Activated CD8-positive, alpha-beta T cell treated with anti-CD3 and anti-CD28 coated beads, Interleukin-2, amount 10 ng/mL, durations not matched to agents 7 days and 5 days (primary cell): Measurements from ENCODE around the gene ZNF444. TPM values are rescaled to one million over a fixed set of nuclear protein-coding genes. Genes with fewer than 3 reads are reported as not detected.
"Not testable (repeated sequence)": the region's sequence is repeated elsewhere in the genome, so short reads cannot be mapped to it uniquely, and the experiment has no call there.

ENCODE experiments used
- ATAC-seq: fragments of 150-1000 bp; cut with Tn5 transposase; one replicate; pipeline ENCODE4 v1.10.0; 2021; ENCODE audit warnings: moderate library complexity
- CTCF ChIA-PET: fragments of 350-600 bp; sonication (Branson Sonifier 250); formaldehyde crosslinking; loops from one replicate; lab custom pipeline; 2021; ENCODE audit warnings: antibody characterized with exemption; lab: Charles Lee
- POLR2A ChIA-PET: fragments of 350-600 bp; sonication (Branson Sonifier 250); formaldehyde crosslinking; loops from one replicate; lab custom pipeline; 2021; ENCODE audit warnings: antibody characterized with exemption; lab: Charles Lee
- DNase-seq: peaks from one replicate; pipeline ENCODE4 v3.0.0-alpha.2; 2020
- H3K27ac Mint-ChIP-seq: one replicate; pipeline ENCODE4 v1.8.0; 2021; ENCODE audit warnings: mild to moderate bottlenecking, mixed read lengths
- H3K27me3 Mint-ChIP-seq: one replicate; pipeline ENCODE4 v1.8.0; 2021; ENCODE audit warnings: low read depth, mixed read lengths
- H3K36me3 Mint-ChIP-seq: one replicate; pipeline ENCODE4 v1.8.0; 2021; ENCODE audit warnings: low read depth, mixed read lengths
- H3K4me1 Mint-ChIP-seq: one replicate; pipeline ENCODE4 v1.8.0; 2021; ENCODE audit warnings: low read depth, mixed read lengths
- H3K4me3 Mint-ChIP-seq: one replicate; pipeline ENCODE4 v1.8.0; 2021; ENCODE audit warnings: mild to moderate bottlenecking, mixed read lengths
- H3K9me3 Mint-ChIP-seq: one replicate; pipeline ENCODE4 v1.8.0; 2022; ENCODE audit warnings: mixed read lengths; ENCODE audit not compliant: insufficient read depth
- total RNA-seq, 2 experiments: library from RNA; stranded (reverse); gene quantifications; one replicate each; pipeline ENCODE4 v1.2.3, GENCODE V29; 2021

The ZNF444 gene
- 10 to 100 TPM; 29.3 to 30.1 TPM for total RNA-seq

DNA sequence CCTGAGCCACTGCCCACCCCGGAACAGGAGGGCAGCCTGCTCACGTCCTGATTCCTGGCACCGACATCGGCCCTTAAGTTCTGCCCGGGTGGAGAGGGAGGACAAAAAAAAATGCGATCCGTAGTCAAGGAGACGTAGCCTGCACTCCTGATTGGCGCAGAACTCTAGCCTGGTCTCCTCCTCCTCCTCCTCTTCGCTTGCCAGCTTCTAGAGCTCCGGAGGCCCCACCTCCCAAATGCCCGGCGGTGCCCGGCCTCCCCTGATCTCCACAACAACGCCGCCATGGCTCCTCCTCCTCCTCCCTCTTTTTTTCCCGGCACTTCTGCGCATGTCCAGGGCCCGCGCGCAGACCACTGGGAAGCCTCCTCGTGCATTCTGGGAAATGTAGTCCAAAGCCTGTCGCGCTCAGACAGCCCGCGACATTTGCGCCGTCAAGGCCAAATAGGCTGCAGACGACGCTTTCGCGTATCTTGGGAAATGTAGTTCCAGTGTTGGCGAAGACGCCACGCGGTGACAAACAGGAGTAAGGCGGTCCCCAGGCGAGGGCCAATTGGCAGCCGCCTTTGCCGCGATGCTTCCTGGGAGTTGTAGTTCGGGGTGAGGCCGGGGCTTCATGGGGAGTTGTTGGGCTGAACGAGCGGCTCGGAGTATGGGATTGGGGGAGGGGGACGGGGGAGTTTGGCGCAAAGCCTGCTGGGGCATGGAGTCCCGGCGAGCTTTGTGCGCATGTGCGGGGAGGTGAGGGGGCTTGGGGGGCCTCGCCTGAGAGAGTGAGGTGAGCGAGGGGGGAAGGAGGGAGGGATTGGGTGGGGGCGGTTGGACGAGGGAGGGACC lies at the start of gene ZNF444:
ZNF444 (plus strand) TSS at position 705 of the 834 bp plus-strand sequence. CDS start 5,625 bp downstream, outside the sequence.
- peak within 1 kb of the TSS; percentile 87 for H3K27ac Mint-ChIP-seq
- DNase-seq (peak; percentile 99), ATAC-seq (peak; percentile 95)
- H3K27me3 Mint-ChIP-seq: no peaks in the 10 kb centered on the region
- H3K4me1 Mint-ChIP-seq: peaks cover 40% of the 10 kb centered on the region
- no peaks in the 10 kb centered on the region for H3K9me3 Mint-ChIP-seq
- ChIA-PET CTCF (interaction anchor here (0.6 to 2.6 kb wide), 5 partner anchors 9 to 508 kb away, joined by 3 to 9 read pairs (median 4); no protein-coding TSS in a partner anchor), POLR2A (interaction anchor here (1.0 to 1.6 kb wide), 4 partner anchors 20 to 23 kb away, joined by 3 to 10 read pairs (median 4); partner anchors contain the start of gene ZNF787)
- H3K4me3 Mint-ChIP-seq: peak within 1 kb of the TSS; percentile 82
- no peaks in the 10 kb centered on the region for H3K36me3 Mint-ChIP-seq

DNA sequence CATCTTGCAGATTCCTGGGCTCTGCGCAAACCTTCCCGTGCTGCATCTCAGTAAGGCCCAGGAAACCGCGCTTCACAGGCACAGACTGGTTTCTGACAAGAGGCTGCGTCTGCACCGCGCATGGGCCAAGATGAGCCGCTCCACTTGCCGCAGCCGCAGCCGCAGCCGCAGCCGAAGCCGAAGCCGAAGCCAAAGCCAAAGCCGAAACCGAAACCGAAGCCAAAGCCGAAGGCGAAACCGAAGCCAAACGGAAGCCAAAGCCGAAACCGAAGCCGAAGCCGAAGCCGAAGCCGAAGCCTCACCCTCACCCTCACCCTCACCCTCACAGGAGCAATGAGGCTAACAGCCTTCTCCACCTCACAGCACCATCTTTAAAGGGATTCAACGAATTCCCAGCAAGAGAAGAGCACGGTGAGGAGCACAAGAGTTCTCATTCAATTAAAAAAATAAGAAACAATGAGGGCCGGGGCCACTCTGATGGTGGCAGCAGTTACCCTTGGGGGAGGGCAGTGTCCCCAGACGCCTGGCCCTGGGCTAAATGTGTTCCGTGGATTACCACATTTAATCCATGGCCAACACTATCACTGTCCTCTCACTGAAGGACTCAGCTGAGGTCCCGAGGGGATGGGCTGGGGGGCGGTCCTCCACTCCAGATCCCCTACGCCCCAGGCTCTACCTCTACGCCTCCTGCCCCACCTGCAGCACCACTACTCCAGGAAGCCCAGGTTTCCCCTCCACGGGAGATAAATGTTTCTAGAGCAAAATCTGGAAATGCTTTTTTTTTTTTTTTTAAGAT lies 49.1 kb upstream of the ZNF444 start:
- CTCF ChIA-PET: interaction anchor here (1.0 kb wide), 1 partner anchor 11 kb away, joined by 3 read pairs; no protein-coding TSS in a partner anchor
- Mint-ChIP-seq H3K9me3 (peaks cover 6% of the 10 kb centered on the region), H3K27ac (no peak overlapping the region), H3K4me1 (peaks cover 3% of the 10 kb centered on the region), H3K27me3 (no peaks in the 10 kb centered on the region), H3K4me3 (no peak overlapping the region), H3K36me3 (peaks cover 35% of the 10 kb centered on the region)
- no peak for DNase-seq
- no peak for ATAC-seq
- POLR2A ChIA-PET: no interaction called here

DNA sequence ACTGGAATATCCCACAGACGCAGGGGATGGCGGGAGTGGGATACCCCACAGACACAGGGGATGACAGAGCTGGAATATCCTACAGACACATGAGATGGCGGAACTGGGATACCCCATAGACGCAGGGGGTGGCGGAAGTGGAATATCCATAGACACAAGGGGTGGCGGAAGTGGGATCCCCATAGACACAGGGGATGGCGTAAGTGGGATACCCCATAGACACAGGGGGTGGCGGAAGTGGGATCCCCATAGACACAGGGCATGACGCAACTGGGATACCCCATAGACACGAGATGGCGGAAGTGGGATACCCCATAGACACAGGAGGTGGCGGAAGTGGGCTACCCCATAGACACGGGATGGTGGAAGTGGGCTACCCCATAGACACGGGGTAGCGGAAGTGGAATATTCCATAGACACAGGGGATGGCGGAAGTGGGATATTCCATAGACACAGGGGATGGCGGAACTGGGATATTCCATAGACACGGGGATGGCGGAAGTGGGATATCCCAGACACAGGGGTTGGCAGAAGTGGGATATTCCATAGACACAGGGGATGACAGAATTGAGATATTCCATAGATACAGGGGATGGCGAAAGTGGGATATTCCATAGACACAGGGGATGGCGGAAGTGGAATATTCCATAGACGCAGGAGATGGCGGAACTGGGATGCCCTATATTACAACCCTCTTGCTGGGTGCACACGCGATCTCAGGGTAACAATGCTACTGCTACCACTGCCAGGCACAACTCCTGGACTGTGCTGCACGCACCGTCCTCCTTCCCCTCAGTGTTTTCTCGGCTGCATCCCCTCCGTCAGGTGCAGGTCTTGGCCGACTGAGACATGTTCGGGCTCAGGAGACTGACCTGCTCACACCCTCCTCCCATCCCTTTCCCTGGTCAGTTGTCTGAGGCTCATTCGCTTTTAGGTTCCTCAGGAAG lies 48.1 kb upstream of the ZNF444 start:
- ChIA-PET CTCF (no interaction called here), POLR2A (no interaction called here)
- Mint-ChIP-seq H3K27ac (no peak overlapping the region), H3K4me3 (no peak overlapping the region), H3K9me3 (peaks cover 6% of the 10 kb centered on the region), H3K27me3 (no peaks in the 10 kb centered on the region), H3K36me3 (peaks cover 41% of the 10 kb centered on the region), H3K4me1 (peaks cover 3% of the 10 kb centered on the region)
- no peak for ATAC-seq
- no peak for DNase-seq

DNA sequence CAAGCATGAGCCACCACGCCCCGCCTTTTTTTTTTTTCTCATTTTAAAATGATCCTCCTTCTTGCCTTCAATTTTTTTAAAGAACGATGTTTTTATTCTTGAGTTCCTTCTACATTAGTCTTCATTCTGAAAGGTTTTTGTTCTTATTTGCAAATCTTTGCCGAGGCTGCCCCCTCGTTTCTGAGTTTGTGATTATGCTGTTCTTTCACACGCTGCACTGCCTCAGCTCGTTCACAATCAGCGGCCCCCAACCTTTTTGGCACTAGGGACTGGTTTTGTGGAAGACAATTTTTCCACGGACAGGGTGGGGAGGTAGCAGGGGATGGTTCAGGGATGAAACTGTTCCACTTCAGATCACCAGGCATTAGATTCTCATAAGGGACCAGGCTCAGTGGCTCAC lies 46.6 kb upstream of the ZNF444 start:
- H3K9me3 Mint-ChIP-seq: peaks cover 6% of the 10 kb centered on the region
- H3K4me3 Mint-ChIP-seq: no peak overlapping the region

DNA sequence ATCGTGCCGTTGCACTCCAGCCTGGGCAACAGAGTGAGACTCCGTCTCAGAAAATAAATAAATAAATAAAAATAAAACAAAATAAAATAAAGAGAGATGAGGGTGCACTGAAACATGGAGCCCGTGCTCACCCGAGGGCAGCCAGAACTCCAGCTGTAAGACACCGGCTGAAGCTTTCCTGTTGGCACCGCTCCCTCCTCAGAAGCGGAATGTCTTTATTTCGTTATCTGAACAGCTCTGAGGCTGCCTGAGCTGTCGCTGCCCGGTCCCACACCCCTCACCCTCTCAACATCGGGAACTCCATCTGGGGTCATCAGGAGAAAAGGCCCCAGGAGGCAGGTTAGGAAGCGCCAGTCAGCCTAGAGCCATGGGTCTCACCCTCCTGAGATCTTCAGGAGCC lies 44.4 kb upstream of the ZNF444 start:
- POLR2A ChIA-PET: no interaction called here

More for the DNA sequence above, 46.6 kb upstream of the ZNF444 start:
- ATAC-seq: no peak
- ChIA-PET CTCF (interaction anchor here (1.9 kb wide), 1 partner anchor 13 kb away, joined by 6 read pairs; no protein-coding TSS in a partner anchor), POLR2A (no interaction called here)
- DNase-seq: no peak
- peaks cover 36% of the 10 kb centered on the region for H3K36me3 Mint-ChIP-seq
- H3K4me1 Mint-ChIP-seq: peaks cover 3% of the 10 kb centered on the region
- H3K27ac Mint-ChIP-seq: no peak overlapping the region
- H3K27me3 Mint-ChIP-seq: no peaks in the 10 kb centered on the region

DNA sequence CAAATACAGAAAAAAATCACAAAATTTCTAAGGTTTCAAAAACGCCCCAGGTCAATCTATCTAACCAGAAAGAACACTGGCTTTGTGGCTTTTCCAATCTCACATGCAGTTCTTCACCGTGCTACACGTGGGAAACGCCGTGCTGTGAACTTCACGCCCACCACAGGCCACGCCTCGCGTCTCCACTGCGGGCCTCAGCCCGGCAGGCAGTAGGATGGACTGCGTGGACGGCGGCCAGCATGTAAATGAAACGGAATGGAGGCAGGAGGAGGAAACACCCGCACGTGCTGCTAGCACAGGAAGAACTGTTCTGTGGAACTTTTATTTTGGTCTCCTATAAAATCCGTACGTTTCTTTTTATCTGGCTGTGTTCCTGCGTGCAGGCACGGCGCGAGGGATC lies 43.8 kb upstream of the ZNF444 start:
- peaks cover 3% of the 10 kb centered on the region for H3K4me1 Mint-ChIP-seq
- no peak for DNase-seq
- no peak overlapping the region for H3K27ac Mint-ChIP-seq
- H3K9me3 Mint-ChIP-seq: peaks cover 6% of the 10 kb centered on the region
- ATAC-seq: no peak
- H3K36me3 Mint-ChIP-seq: peaks cover 38% of the 10 kb centered on the region
- no peaks in the 10 kb centered on the region for H3K27me3 Mint-ChIP-seq
- CTCF ChIA-PET: no interaction called here
- H3K4me3 Mint-ChIP-seq: no peak overlapping the region
- POLR2A ChIA-PET: no interaction called here

More for the DNA sequence above, 44.4 kb upstream of the ZNF444 start:
- DNase-seq (no peak), ATAC-seq (no peak)
- H3K27me3 Mint-ChIP-seq: no peaks in the 10 kb centered on the region
- peaks cover 38% of the 10 kb centered on the region for H3K36me3 Mint-ChIP-seq
- peaks cover 6% of the 10 kb centered on the region for H3K9me3 Mint-ChIP-seq
- no peak overlapping the region for H3K4me3 Mint-ChIP-seq
- no peak overlapping the region for H3K27ac Mint-ChIP-seq
- CTCF ChIA-PET: interaction anchor here (1.5 kb wide), 1 partner anchor 9 kb away, joined by 7 read pairs; no protein-coding TSS in a partner anchor
- peaks cover 3% of the 10 kb centered on the region for H3K4me1 Mint-ChIP-seq

DNA sequence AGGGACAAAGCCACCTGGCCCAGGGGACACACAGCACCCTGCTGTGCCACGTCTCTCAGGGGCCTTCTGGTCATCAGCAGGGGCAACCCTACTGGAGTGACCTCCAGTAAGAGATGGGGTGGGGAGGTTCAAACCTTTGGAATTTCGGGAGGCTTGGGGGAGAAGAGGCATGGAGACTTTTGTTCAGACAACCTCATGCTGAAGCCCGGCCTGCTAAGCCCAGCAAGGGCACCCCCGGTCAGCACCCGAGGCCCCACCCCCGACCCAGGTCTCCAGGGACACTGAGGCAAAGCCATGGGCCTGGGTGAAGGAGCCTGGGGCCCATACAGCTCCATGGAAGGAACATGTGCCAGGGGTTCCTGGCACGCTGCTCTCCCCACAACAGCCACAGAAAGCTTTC lies 43.3 kb upstream of the ZNF444 start:
- CTCF ChIA-PET: no interaction called here
- POLR2A ChIA-PET: no interaction called here
- Mint-ChIP-seq H3K27ac (no peak overlapping the region), H3K36me3 (peaks cover 35% of the 10 kb centered on the region), H3K4me3 (no peak overlapping the region), H3K27me3 (no peaks in the 10 kb centered on the region), H3K4me1 (peaks cover 2% of the 10 kb centered on the region), H3K9me3 (peaks cover 6% of the 10 kb centered on the region)
- DNase-seq (no peak), ATAC-seq (no peak)

DNA sequence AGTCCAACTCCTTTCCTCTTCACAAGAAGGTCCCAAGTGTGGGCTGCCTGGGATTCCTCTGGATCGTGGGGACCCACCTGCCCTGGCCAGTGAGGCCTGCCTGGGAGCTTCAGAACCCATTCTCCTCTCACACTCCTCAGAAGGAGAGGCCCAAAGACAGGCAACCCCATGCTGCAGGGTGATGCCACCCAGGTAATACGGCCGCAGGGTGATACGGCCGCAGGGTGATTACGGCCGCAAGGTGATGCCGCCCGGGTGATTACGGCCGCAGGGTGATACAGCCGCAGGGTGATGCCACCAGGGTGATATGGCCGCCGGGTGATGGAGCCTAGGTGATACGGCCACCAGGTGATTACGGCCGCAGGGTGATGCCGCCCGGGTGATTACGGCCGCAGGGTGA lies 42.9 kb upstream of the ZNF444 start:
- DNase-seq, H3K9me3 Mint-ChIP-seq, H3K4me3 Mint-ChIP-seq, POLR2A ChIA-PET, H3K27ac Mint-ChIP-seq, CTCF ChIA-PET, H3K4me1 Mint-ChIP-seq, ATAC-seq, H3K27me3 Mint-ChIP-seq: not testable (repeated sequence)
- H3K36me3 Mint-ChIP-seq: peaks cover 30% of the 10 kb centered on the region

DNA sequence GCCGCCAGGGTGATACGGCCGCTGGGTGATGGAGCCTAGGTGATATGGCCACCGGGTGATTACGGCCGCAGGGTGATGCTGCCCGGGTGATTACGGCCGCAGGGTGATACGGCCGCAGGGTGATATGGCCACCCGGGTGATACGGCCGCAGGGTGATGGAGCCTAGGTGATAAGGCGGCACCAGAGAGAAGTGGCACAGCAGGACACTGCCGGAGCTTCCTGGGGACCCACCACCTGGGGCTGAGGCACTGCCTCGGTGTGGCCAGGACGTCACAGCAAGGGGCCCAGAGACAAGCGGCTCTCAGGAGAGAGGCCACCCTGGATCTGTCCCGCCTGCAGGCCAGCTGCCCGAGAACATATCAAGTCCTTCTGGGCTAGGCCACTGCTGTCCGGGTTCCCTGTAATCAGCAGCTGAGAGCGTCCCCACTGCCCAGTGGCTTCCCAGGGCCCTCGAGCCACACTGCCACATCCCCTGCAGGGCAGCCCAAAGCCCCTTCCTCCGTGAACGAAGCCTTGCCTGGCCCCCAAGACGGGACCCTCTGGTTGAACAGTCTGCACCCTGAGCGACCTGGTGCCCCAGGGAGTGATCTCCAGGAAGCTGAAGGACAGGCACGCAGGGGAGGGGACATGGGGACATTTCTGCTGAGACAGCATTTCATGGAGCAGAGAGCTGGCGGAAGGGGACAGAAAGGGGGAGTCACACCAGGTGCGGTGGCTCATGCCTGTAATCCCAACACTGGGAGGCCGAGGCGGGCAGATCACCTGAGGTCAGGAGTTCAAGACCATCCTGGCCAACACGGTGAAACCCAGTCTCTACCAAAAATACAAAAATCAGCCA lies 42.1 kb upstream of the ZNF444 start:
- no peaks in the 10 kb centered on the region for H3K27me3 Mint-ChIP-seq

DNA sequence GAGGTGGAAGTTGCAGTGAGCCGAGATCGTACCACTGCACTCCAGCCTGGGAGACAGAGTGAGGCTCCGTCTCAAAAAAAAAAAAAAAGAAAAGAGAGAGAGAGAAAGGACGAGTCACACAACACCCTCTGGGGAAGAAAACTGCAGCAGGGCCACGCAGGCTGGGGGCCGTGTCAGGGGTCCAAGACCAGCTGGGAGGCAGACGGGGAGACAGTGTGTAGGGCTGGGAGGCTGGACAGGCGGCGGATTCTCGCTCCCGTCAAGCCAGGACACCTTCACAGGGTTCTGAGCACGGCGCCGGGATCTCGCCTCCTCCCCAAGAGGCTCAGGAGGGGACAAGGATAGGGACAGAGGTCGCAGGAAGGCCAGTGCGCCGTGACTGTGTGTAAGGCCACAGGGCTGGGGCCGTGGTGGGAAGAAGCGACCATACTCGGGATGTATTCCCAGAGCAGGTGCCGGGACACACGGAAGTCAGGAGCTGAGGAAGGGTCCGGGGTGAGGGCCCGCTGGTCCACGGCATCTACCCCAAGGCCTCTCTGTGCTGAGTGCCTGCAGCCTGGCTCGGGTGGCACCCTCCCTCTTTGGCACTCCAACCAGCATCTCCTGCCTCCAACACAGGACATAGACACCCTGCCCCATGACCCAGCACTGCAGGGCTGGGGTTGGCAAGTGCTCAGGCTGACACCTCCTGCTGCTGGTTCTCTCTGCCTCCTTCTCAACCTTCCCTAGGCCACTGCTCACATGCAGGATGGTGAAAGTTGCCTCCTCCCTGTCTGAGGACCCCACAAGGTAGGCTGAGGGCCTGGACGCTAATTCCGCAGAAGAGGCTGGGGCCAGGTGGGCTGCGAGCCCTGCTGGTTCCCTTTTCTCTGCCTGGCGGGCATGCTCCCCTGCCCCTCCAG lies 41.2 kb upstream of the ZNF444 start:
- Mint-ChIP-seq H3K4me3 (no peak overlapping the region), H3K9me3 (no peaks in the 10 kb centered on the region), H3K27me3 (no peaks in the 10 kb centered on the region), H3K36me3 (peaks cover 20% of the 10 kb centered on the region), H3K4me1 (peaks cover 4% of the 10 kb centered on the region), H3K27ac (no peak overlapping the region)
- DNase-seq: no peak
- ChIA-PET POLR2A (no interaction called here), CTCF (no interaction called here)
- no peak for ATAC-seq

More for the DNA sequence above, 42.1 kb upstream of the ZNF444 start:
- no peak for ATAC-seq
- ChIA-PET POLR2A (no interaction called here), CTCF (no interaction called here)
- no peak for DNase-seq
- H3K4me3 Mint-ChIP-seq: no peak overlapping the region
- H3K9me3 Mint-ChIP-seq: no peaks in the 10 kb centered on the region
- no peaks in the 10 kb centered on the region for H3K4me1 Mint-ChIP-seq
- H3K27ac Mint-ChIP-seq: no peak overlapping the region
- H3K36me3 Mint-ChIP-seq: peaks cover 25% of the 10 kb centered on the region
